ACHN (cell line): ENCODE data around the gene KLK8.

Source experiments
- DNase-seq: peaks from one replicate; pipeline ENCODE4 v3.0.0-alpha.2; 2015
- in situ Hi-C: cut with HindIII; loops from 2 replicates; pipeline ENCODE4 v1.10.0; 2017; ENCODE audit warnings: low sequenced_read_pairs, low pct_ligation_motif_present, low pct_unique_long_range_greater_than_20kb

KLK8 gene

GRCh38 chr19:51020988-51021651, 19.7 kb upstream of the KLK8 start:
- in situ Hi-C loops = no loop called here
- DNase-seq = peak; percentile 39

- in situ Hi-C loops = no loop called here
- DNase-seq = no peak
These were observed 18.1 kb upstream of the KLK8 start, which contains the start of gene KLK10 for GRCh38 chr19:51019544-51019925. KLK10 (minus strand) TSS chr19:51019709; CDS start chr19:51019130, 579 bp downstream.

- DNase-seq = no peak
- in situ Hi-C loops = no loop called here
These were observed 17.5 kb upstream of the KLK8 start for GRCh38 chr19:51018745-51019543.

- in situ Hi-C loops = no loop called here
- peak; percentile 49 for DNase-seq
These were observed 15.6 kb upstream of the KLK8 start for GRCh38 chr19:51016798-51017683.

- no peak for DNase-seq
- in situ Hi-C loops = no loop called here
These were observed 14.4 kb upstream of the KLK8 start for GRCh38 chr19:51015691-51016267.

- DNase-seq = no peak
- in situ Hi-C loops = no loop called here
These were observed 12.8 kb upstream of the KLK8 start for GRCh38 chr19:51014242-51014641.

GRCh38 chr19:51012661-51013190, 11.3 kb upstream of the KLK8 start:
- in situ Hi-C loops = no loop called here
- DNase-seq = no peak

GRCh38 chr19:51010066-51010795, 8.8 kb upstream of the KLK8 start:
- in situ Hi-C loops = no loop called here
- DNase-seq = no peak

- in situ Hi-C loops = no loop called here
- DNase-seq = no peak
These were observed 7.9 kb upstream of the KLK8 start for GRCh38 chr19:51009061-51009891.

GRCh38 chr19:51007488-51007887, 6.1 kb upstream of the KLK8 start:
- no peak for DNase-seq
- in situ Hi-C loops = no loop called here

- no peak for DNase-seq
- in situ Hi-C loops = no loop called here
These were observed 5.0 kb upstream of the KLK8 start for GRCh38 chr19:51006406-51006805.

- in situ Hi-C loops = no loop called here
- DNase-seq = no peak
These were observed 3.8 kb upstream of the KLK8 start for GRCh38 chr19:51005248-51005647.

- no peak for DNase-seq
- in situ Hi-C loops = no loop called here
These were observed 1.9 kb upstream of the KLK8 start for GRCh38 chr19:51003316-51003715.

GRCh38 chr19:51002542-51003311, 1.3 kb upstream of the KLK8 start:
- DNase-seq = no peak
- in situ Hi-C loops = no loop called here

GRCh38 chr19:51002089-51002532, 707 bp upstream of the KLK8 start:
- no peak for DNase-seq

GRCh38 chr19:51000981-51001380, 423 bp downstream of the KLK8 start:
- no peak for DNase-seq
- in situ Hi-C loops = no loop called here

More at GRCh38 chr19:51002089-51002532, 707 bp upstream of the KLK8 start:
- in situ Hi-C loops = no loop called here
